D721Med (cell line): Measurements from ENCODE around the gene KBTBD7.

Experiments used
- DNase-seq: peaks from one replicate; pipeline ENCODE4 v3.0.0; 2011; ENCODE audit warnings: low spot score; ENCODE audit not compliant: insufficient read length
- FAIRE-seq: peaks from 2 replicates; lab custom pipeline; 2011; peaks lifted over from hg19 to GRCh38; lab: Jason Lieb, UNC
- CTCF ChIP-seq: IDR thresholded peaks from 2 replicates; pipeline ENCODE4 v1.5.1; 2012; ENCODE audit warnings: mild to moderate bottlenecking, control low read depth; ENCODE audit not compliant: insufficient read depth; ENCODE audit errors: missing control alignments

The KBTBD7 gene

GRCh38 chr13:41199526-41199925 lies 5.2 kb upstream of the KBTBD7 start:
- DNase-seq (no peak), FAIRE-seq (no peak)
- no peak for TF ChIP-seq CTCF

GRCh38 chr13:41199079-41199478 lies 4.7 kb upstream of the KBTBD7 start:
- FAIRE-seq (no peak), DNase-seq (no peak)
- TF ChIP-seq CTCF: no peak

- no peak for DNase-seq
- peak; percentile 8 for TF ChIP-seq CTCF
- no peak for FAIRE-seq
These were observed 2.3 kb upstream of the KBTBD7 start for GRCh38 chr13:41196620-41197019.

- DNase-seq: no peak
- TF ChIP-seq CTCF: no peak
- FAIRE-seq: no peak
These were observed 1.6 kb upstream of the KBTBD7 start for GRCh38 chr13:41196011-41196410.

GRCh38 chr13:41193469-41193868 lies 900 bp downstream of the KBTBD7 start:
- no peak for DNase-seq
- no peak for FAIRE-seq
- no peak for TF ChIP-seq CTCF

GRCh38 chr13:41188584-41188983 lies 5.8 kb downstream of the KBTBD7 start:
- no peak for TF ChIP-seq CTCF
- DNase-seq (no peak), FAIRE-seq (no peak)

- FAIRE-seq (no peak), DNase-seq (no peak)
- TF ChIP-seq CTCF: no peak
These were observed 7.9 kb downstream of the KBTBD7 start for GRCh38 chr13:41186481-41186880.
